HepG2 (cell line): ENCODE results near the gene MAP3K19. TPM values are rescaled to one million over a fixed set of nuclear protein-coding genes. Genes with fewer than 3 reads are reported as not detected.

Source experiments
- FLYWCH1 ChIP-seq: sonication (generic); formaldehyde crosslinking; IDR thresholded peaks from 2 replicates; pipeline ENCODE4 v1.8.1; 2023; ENCODE audit warnings: mild to moderate bottlenecking, missing genetic modification reagents
- JUND ChIP-seq: sonication (generic); formaldehyde crosslinking; IDR thresholded peaks from 2 replicates; pipeline ENCODE4 v1.8.0; 2022; ENCODE audit warnings: mild to moderate bottlenecking, missing genetic modification reagents
- KAT7 ChIP-seq: IDR thresholded peaks from 2 replicates; pipeline ENCODE4 v1.6.1; 2018; ENCODE audit warnings: borderline replicate concordance, missing compliant biosample characterization
- KMT2B ChIP-seq: IDR thresholded peaks from 2 replicates; pipeline ENCODE4 v1.6.1; 2016; ENCODE audit warnings: missing genetic modification reagents, missing compliant biosample characterization
- PHF8 ChIP-seq: sonication (generic); formaldehyde crosslinking; IDR thresholded peaks from 2 replicates; pipeline ENCODE4 v1.5.0; 2020; ENCODE audit warnings: missing genetic modification reagents
- SETDB1 ChIP-seq: sonication (generic); formaldehyde crosslinking; IDR thresholded peaks from 2 replicates; pipeline ENCODE4 v1.5.1; 2020; ENCODE audit warnings: missing genetic modification reagents, mild to moderate bottlenecking, borderline replicate concordance
- ZFP41 ChIP-seq: sonication (generic); formaldehyde crosslinking; IDR thresholded peaks from 2 replicates; pipeline ENCODE4 v1.4.0; 2020; ENCODE audit warnings: mild to moderate bottlenecking, missing genetic modification reagents, borderline replicate concordance
- ZNF10 ChIP-seq: sonication (generic); formaldehyde crosslinking; IDR thresholded peaks from 2 replicates; pipeline ENCODE4 v1.4.0; 2020; ENCODE audit warnings: mild to moderate bottlenecking, low read depth, missing genetic modification reagents, borderline replicate concordance
- ZNF333 ChIP-seq: sonication (generic); formaldehyde crosslinking; IDR thresholded peaks from 2 replicates; pipeline ENCODE4 v1.4.0; 2020; ENCODE audit warnings: mild to moderate bottlenecking, missing genetic modification reagents, borderline replicate concordance
- ZNF501 ChIP-seq: sonication (generic); formaldehyde crosslinking; IDR thresholded peaks from 2 replicates; pipeline ENCODE4 v1.5.1; 2020; ENCODE audit warnings: mild to moderate bottlenecking, moderate library complexity, missing genetic modification reagents
- ZNF510 ChIP-seq: sonication (generic); formaldehyde crosslinking; IDR thresholded peaks from 2 replicates; pipeline ENCODE4 v1.4.0; 2020; ENCODE audit warnings: low read depth, mild to moderate bottlenecking, missing genetic modification reagents
- ZNF598 ChIP-seq: sonication (generic); formaldehyde crosslinking; IDR thresholded peaks from 2 replicates; pipeline ENCODE4 v1.5.1; 2020; ENCODE audit warnings: mild to moderate bottlenecking, missing genetic modification reagents, borderline replicate concordance
- ZNF709 ChIP-seq: sonication (generic); formaldehyde crosslinking; IDR thresholded peaks from 2 replicates; pipeline ENCODE4 v1.5.0; 2020; ENCODE audit warnings: mild to moderate bottlenecking, missing genetic modification reagents
- ZNF773 ChIP-seq: sonication (generic); formaldehyde crosslinking; IDR thresholded peaks from 2 replicates; pipeline ENCODE4 v1.4.0; 2020; ENCODE audit warnings: missing genetic modification reagents, borderline replicate concordance
- polyA plus RNA-seq, 8 experiments: library from polyadenylated mRNA; depleted of rRNA in 3 of 8; stranded (reverse) in 7 of 8; unstranded in 1 of 8; fragments of >200 nt; fragmentation: Illumina TruSeq in 4 of 8; extraction: Trizol in 4 of 8; gene quantifications; 2 replicates each; pipeline versions ENCODE4 v1.2.1 to v1.2.3, GENCODE V29; 2011 to 2016; ENCODE audit warnings: low read depth in 4 of 8, missing spikeins in 1 of 8, mixed read lengths in 1 of 8; ENCODE audit not compliant: insufficient read depth in 1 of 8
- total RNA-seq, 5 experiments: library from RNA; depleted of rRNA; stranded (reverse); fragments of >200 nt; fragmentation: Illumina TruSeq; extraction: Trizol; gene quantifications; 2 replicates each; pipeline ENCODE4 v1.2.3, GENCODE V29; 2016; ENCODE audit warnings: low read depth in 1 of 5
- TF ChIP-seq, protein P1 (sequence below): sonication (generic); formaldehyde crosslinking; conservative IDR thresholded peaks from 2 replicates; pipeline ENCODE4 v1.4.0; 2020; ENCODE audit warnings: missing genetic modification reagents
- TF ChIP-seq, protein P2 (sequence below): sonication (generic); formaldehyde crosslinking; IDR thresholded peaks from 2 replicates; pipeline ENCODE4 v1.9.0; 2021; ENCODE audit warnings: missing genetic modification reagents, mild to moderate bottlenecking, borderline replicate concordance
- TF ChIP-seq, protein P3 (sequence below): fragments of 450-650 bp; IDR thresholded peaks from 2 replicates; pipeline ENCODE4 v1.6.1; 2017; ENCODE audit warnings: mild to moderate bottlenecking
- TF ChIP-seq, protein P4 (sequence below): sonication (generic); formaldehyde crosslinking; IDR thresholded peaks from 2 replicates; pipeline ENCODE4 v1.4.0; 2020; ENCODE audit warnings: mild to moderate bottlenecking, missing genetic modification reagents

MAP3K19 gene
- total and polyA plus RNA-seq, 2 of the 13 experiments (the other 11 are each of a cell fraction or from before 2014, with no cell fraction given) = not detected

DNA sequence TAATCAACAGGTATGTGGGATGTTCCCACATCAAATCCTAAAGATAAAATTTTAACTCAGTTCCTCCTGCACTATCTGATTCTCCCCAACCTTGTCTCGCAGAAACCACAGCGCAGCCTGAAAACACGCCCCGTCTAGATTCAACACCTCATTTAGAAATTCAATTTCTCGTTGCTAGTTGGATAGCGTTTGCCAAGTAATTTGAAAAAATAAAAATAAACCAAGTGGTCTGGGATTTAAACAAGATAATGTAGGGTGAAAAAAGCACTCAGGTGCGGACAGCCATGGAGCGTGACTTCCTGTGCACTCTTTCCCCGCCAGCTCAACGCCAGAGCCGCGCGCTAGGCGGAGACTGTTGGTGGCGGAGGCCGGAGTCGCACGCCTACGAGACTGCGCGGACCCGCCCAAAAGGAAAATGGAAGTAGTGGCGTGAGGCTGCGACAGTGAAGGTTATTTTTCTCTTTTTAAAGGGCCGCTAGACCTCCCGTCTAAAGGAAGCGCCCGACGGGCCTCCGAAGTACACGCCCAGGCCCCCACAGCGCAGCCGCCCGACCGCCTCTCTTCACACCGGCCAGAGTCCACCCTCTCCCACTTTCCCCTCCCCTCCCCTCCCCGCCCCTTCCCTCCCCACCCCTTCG, 129.2 kb downstream of the MAP3K19 start (continued):
- TF ChIP-seq ZNF773 (CRISPR knock-in tag) = no peak
- TF ChIP-seq, protein P1, sequence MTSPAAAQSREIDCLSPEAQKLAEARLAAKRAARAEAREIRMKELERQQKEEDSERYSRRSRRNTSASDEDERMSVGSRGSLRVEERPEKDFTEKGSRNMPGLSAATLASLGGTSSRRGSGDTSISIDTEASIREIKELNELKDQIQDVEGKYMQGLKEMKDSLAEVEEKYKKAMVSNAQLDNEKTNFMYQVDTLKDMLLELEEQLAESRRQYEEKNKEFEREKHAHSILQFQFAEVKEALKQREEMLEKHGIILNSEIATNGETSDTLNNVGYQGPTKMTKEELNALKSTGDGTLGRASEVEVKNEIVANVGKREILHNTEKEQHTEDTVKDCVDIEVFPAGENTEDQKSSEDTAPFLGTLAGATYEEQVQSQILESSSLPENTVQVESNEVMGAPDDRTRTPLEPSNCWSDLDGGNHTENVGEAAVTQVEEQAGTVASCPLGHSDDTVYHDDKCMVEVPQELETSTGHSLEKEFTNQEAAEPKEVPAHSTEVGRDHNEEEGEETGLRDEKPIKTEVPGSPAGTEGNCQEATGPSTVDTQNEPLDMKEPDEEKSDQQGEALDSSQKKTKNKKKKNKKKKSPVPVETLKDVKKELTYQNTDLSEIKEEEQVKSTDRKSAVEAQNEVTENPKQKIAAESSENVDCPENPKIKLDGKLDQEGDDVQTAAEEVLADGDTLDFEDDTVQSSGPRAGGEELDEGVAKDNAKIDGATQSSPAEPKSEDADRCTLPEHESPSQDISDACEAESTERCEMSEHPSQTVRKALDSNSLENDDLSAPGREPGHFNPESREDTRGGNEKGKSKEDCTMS (CRISPR knock-in tag) = no peak
- TF ChIP-seq SETDB1 (CRISPR knock-in tag) = no peak
- TF ChIP-seq PHF8 (CRISPR knock-in tag) = peak; percentile 83
- TF ChIP-seq FLYWCH1 = no peak; the same call in 1 of the 2 replicates
- no peak for TF ChIP-seq KMT2B (CRISPR knock-in tag)
- TF ChIP-seq, protein P2, sequence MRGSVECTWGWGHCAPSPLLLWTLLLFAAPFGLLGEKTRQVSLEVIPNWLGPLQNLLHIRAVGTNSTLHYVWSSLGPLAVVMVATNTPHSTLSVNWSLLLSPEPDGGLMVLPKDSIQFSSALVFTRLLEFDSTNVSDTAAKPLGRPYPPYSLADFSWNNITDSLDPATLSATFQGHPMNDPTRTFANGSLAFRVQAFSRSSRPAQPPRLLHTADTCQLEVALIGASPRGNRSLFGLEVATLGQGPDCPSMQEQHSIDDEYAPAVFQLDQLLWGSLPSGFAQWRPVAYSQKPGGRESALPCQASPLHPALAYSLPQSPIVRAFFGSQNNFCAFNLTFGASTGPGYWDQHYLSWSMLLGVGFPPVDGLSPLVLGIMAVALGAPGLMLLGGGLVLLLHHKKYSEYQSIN (CRISPR knock-in tag) = no peak
- TF ChIP-seq, protein P3, sequence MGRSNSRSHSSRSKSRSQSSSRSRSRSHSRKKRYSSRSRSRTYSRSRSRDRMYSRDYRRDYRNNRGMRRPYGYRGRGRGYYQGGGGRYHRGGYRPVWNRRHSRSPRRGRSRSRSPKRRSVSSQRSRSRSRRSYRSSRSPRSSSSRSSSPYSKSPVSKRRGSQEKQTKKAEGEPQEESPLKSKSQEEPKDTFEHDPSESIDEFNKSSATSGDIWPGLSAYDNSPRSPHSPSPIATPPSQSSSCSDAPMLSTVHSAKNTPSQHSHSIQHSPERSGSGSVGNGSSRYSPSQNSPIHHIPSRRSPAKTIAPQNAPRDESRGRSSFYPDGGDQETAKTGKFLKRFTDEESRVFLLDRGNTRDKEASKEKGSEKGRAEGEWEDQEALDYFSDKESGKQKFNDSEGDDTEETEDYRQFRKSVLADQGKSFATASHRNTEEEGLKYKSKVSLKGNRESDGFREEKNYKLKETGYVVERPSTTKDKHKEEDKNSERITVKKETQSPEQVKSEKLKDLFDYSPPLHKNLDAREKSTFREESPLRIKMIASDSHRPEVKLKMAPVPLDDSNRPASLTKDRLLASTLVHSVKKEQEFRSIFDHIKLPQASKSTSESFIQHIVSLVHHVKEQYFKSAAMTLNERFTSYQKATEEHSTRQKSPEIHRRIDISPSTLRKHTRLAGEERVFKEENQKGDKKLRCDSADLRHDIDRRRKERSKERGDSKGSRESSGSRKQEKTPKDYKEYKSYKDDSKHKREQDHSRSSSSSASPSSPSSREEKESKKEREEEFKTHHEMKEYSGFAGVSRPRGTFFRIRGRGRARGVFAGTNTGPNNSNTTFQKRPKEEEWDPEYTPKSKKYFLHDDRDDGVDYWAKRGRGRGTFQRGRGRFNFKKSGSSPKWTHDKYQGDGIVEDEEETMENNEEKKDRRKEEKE = no peak
- TF ChIP-seq ZNF709 (CRISPR knock-in tag) = no peak; the same call in 1 of the 2 replicates
- TF ChIP-seq KAT7 (CRISPR knock-in tag) = no peak; the same call in 1 of the 2 replicates
- no peak; the same call in 1 of the 2 replicates for TF ChIP-seq ZNF598 (CRISPR knock-in tag)
- TF ChIP-seq, protein P4, sequence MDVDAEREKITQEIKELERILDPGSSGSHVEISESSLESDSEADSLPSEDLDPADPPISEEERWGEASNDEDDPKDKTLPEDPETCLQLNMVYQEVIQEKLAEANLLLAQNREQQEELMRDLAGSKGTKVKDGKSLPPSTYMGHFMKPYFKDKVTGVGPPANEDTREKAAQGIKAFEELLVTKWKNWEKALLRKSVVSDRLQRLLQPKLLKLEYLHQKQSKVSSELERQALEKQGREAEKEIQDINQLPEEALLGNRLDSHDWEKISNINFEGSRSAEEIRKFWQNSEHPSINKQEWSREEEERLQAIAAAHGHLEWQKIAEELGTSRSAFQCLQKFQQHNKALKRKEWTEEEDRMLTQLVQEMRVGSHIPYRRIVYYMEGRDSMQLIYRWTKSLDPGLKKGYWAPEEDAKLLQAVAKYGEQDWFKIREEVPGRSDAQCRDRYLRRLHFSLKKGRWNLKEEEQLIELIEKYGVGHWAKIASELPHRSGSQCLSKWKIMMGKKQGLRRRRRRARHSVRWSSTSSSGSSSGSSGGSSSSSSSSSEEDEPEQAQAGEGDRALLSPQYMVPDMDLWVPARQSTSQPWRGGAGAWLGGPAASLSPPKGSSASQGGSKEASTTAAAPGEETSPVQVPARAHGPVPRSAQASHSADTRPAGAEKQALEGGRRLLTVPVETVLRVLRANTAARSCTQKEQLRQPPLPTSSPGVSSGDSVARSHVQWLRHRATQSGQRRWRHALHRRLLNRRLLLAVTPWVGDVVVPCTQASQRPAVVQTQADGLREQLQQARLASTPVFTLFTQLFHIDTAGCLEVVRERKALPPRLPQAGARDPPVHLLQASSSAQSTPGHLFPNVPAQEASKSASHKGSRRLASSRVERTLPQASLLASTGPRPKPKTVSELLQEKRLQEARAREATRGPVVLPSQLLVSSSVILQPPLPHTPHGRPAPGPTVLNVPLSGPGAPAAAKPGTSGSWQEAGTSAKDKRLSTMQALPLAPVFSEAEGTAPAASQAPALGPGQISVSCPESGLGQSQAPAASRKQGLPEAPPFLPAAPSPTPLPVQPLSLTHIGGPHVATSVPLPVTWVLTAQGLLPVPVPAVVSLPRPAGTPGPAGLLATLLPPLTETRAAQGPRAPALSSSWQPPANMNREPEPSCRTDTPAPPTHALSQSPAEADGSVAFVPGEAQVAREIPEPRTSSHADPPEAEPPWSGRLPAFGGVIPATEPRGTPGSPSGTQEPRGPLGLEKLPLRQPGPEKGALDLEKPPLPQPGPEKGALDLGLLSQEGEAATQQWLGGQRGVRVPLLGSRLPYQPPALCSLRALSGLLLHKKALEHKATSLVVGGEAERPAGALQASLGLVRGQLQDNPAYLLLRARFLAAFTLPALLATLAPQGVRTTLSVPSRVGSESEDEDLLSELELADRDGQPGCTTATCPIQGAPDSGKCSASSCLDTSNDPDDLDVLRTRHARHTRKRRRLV (CRISPR knock-in tag) = 0 out of 2 replicates have a peak, but pooled peaks have one; percentile 64
- no peak for TF ChIP-seq ZFP41 (CRISPR knock-in tag)
- no peak for TF ChIP-seq JUND (CRISPR knock-in tag)
- TF ChIP-seq ZNF501 (CRISPR knock-in tag) = no peak
- no peak for TF ChIP-seq ZNF10
- TF ChIP-seq ZNF333 (CRISPR knock-in tag) = no peak
- no peak for TF ChIP-seq ZNF510
